ENCODE data around the gene JARID2.

- TF ChIP-seq, protein P1, sequence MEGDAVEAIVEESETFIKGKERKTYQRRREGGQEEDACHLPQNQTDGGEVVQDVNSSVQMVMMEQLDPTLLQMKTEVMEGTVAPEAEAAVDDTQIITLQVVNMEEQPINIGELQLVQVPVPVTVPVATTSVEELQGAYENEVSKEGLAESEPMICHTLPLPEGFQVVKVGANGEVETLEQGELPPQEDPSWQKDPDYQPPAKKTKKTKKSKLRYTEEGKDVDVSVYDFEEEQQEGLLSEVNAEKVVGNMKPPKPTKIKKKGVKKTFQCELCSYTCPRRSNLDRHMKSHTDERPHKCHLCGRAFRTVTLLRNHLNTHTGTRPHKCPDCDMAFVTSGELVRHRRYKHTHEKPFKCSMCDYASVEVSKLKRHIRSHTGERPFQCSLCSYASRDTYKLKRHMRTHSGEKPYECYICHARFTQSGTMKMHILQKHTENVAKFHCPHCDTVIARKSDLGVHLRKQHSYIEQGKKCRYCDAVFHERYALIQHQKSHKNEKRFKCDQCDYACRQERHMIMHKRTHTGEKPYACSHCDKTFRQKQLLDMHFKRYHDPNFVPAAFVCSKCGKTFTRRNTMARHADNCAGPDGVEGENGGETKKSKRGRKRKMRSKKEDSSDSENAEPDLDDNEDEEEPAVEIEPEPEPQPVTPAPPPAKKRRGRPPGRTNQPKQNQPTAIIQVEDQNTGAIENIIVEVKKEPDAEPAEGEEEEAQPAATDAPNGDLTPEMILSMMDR (IDR thresholded peaks at IDR 0.05): no peak
- TF ChIP-seq POLR2A (IDR thresholded peaks at IDR 0.05): no peak
Observed at GRCh38 chr6:15352845-15353244, 107.0 kb downstream of the JARID2 start.
